GM12801 (cell line): ENCODE results near the gene RPTOR.

ENCODE experiments used
- CTCF ChIP-seq: IDR thresholded peaks from one replicate; pipeline ENCODE4 v1.5.1; 2011; ENCODE audit warnings: control low read depth; ENCODE audit not compliant: insufficient read length; ENCODE audit errors: extremely low read depth

Gene RPTOR

DNA sequence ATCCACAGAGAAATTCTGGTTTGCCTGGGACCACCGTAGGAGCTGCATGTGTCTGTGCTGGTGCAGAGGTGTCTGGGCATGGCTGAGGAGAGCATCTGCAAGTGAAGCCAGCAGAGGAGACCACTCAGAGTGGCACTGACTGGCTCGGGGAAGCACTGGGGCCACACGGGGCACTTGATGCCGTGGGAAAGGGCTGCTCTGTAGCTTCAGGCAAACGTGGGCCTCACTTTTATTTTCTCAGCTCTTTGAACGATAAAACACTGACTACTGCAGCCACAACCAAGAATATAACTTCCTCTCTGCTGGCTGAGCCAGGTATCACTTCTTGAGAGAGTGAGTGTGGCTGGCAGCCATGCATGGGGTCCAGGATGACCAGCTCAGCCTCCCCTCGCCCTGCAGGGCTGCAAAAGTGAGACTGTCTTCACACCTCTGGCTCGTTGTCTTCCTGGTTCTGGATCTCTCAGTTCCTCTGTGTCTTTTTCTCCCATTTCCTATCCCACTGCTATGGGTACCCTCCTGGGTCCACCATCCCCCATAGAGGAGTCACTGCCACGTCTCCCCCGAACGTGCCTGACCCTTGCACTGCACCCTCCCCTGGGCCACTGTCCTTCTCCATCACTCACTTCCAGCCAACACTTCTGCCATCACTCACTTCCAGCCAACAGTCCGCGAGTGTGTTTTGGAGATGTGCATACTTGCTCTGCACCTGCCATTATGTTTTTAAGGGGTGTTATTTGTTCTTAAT lies 245.6 kb downstream of the RPTOR start:
- TF ChIP-seq CTCF = no peak

DNA sequence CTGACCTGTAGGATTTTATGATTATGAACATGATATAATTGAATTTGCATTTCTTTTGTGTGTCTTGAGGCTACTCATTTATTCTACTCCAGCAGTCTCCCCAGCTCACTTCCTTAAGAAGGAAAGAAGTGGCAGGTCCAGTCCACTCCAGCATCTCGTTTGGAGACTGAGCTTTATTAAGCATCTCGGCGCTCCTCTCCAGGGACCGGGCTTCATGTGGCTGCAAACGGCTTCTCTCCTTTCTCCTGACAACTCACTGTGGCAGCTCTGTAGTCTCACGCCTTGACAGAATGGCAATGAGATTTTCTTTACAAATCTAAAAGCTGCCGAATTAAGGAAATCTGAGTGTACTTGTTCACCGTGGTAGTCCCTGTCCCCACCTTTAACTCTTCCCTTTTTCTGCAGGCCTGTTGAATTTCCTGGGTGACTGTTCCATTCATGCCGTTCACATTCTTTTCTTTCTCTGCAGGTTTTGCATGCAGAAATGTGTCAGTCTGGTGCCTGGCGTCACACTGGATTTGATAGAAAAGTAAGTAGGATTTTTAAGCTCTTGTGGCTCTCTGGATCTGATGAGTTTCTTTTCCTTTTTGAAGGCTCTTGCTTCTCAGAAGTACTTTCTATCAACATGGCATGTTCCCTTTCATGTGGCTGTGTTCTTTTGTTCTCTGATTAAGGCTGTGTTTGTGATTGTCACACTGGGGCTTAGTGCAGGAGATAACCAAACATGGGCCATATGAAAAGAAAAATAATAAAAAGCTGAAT lies 246.5 kb downstream of the RPTOR start:
- TF ChIP-seq CTCF = no peak

DNA sequence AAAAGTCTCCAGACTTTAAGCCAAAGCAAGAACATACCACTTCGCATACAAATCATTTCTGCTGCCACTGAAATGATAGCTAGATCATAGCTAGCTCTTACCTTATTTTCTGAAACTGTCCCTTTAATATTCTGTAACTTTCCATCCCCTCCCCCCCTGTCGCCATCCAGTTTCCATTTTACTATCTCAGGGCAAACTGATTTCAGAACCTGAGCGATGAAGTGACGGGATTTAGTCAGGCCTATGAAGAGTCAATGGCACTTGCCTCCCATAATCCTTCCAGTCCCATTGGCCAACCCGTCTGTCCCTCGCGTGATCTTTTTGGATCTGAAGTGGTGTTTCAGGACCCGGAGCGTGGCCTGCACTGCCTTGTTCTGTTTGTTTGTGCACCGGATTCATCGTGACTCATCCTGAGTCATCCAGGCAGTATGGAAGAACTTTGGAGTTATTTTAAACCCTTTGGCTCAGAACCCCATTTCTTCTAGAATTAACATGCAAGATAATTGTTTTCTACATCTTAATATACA lies 247.2 kb downstream of the RPTOR start:
- no peak for TF ChIP-seq CTCF

DNA sequence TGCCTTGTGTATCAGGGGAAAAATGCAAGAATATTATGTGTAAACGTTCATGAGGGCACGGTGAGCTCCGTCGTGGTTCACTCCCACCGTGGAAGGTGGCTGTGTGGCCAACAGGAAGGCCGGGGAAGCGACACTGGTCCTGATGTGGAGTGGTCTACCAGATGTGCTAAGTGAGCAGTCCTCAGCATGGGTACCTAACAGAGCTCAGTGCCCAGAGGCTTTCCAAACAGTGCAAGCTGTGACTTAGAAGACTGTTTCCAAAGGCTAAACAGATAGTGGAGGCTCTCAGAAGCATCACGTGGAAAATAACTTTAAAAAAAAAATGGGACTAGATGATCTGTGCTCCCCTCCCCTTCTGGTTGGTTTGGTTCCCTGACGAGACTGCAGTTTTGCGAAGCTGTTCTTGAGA lies 247.7 kb downstream of the RPTOR start:
- no peak for TF ChIP-seq CTCF

GRCh38 chr17:80793421-80793820 lies 248.8 kb downstream of the RPTOR start:
- TF ChIP-seq CTCF = no peak

DNA sequence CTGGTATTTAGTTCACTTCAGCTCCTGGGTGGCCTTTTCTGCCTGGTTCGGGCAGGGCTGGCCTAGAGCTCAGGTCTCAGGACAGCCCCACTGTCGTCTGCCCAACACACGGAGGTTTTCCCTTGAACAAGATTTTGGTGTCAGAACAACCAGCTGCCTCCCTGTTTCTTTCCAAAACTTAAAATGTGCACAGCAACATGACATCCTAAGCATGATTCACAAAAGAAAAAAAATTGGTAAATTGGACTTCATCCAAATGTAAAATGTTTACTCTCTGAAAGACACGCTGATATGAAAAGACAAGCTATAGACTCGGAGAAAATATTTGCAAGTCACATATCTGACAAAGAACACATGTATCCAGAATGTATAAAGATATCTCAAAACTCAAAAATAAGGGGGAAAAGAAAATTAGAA lies 249.2 kb downstream of the RPTOR start:
- no peak for TF ChIP-seq CTCF

DNA sequence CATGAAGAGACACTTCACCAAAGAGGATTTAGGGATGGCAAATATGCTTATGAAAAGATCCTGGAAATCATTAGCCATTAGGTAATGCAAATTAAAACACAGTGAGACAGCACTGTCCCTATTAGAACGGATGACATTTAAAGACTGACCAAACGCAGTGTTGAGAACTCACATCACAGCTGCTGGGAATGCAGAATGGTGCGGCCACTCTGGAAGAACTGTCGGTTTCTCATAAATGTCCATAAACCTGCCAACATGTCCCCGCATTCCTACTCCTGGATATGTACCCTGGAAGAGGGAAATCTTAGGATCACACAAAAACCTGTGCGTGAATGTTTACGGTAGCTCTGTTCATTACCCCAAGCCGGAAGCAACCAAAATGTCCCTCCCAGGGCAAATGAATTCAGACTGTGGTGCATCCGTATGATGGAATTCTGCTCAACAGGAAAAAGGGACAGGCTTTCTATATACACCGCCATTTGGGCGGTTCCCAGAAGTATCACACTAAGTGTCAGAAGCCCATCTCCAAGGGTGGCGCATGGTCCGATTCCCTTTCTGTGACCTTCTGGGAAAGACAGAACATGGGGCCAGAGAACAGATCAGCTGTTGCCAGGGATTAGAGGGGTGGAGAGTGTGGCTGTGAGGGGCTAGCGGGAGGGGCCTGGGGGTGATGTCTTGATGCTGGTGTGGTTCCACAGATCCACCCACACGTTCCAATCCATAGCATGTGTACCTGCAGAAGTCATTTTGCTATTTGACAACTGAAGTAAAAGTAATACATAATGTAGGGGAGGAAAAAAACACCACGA lies 249.8 kb downstream of the RPTOR start:
- no peak for TF ChIP-seq CTCF
